Activated B cell treated with CpG ODN at 0.5 μM for 24 hours (primary cell): ENCODE results near the gene DOK1. TPM values are rescaled to one million over a fixed set of nuclear protein-coding genes. Genes with fewer than 3 reads are reported as not detected.
A peak's percentile ranks its signal among the peaks of the same experiment; 100 is the strongest.

Experiments
- ATAC-seq: fragments of 200-7000 bp; cut with Tn5 transposase; one replicate; pipeline ENCODE4 v1.10.0; 2021; ENCODE audit warnings: low read depth, mild to moderate bottlenecking, moderate library complexity
- CTCF ChIA-PET: fragments of 350-600 bp; sonication (Branson Sonifier 250); formaldehyde crosslinking; loops from one replicate; lab custom pipeline; 2021; ENCODE audit warnings: antibody characterized with exemption; lab: Charles Lee
- POLR2A ChIA-PET: fragments of 350-600 bp; sonication (Branson Sonifier 250); formaldehyde crosslinking; loops from one replicate; lab custom pipeline; 2021; ENCODE audit warnings: antibody characterized with exemption; lab: Charles Lee
- DNase-seq: peaks from one replicate; pipeline ENCODE4 v3.0.0; 2022
- H3K27ac Mint-ChIP-seq: one replicate; pipeline ENCODE4 v1.8.0; 2020; ENCODE audit warnings: mixed read lengths
- H3K27me3 Mint-ChIP-seq: one replicate; pipeline ENCODE4 v1.8.0; 2021; ENCODE audit warnings: mixed read lengths
- H3K36me3 Mint-ChIP-seq: one replicate; pipeline ENCODE4 v1.8.0; 2021; ENCODE audit warnings: low read depth, mixed read lengths
- H3K4me1 Mint-ChIP-seq: one replicate; pipeline ENCODE4 v1.8.0; 2021; ENCODE audit warnings: mixed read lengths
- H3K4me3 Mint-ChIP-seq: one replicate; pipeline ENCODE4 v1.8.0; 2020; ENCODE audit warnings: mild to moderate bottlenecking, mixed read lengths
- H3K9me3 Mint-ChIP-seq: one replicate; pipeline ENCODE4 v1.8.0; 2020; ENCODE audit warnings: mixed read lengths
- intact Hi-C: fragments of 100-400 bp; cut with micrococcal nuclease; formaldehyde crosslinking; loops from one replicate; pipeline ENCODE4 v1.15.1; 2024
- total RNA-seq: library from RNA; stranded (reverse); gene quantifications from 2 replicates; pipeline ENCODE4 v1.2.3, GENCODE V29; 2022
- TF ChIP-seq, protein P1 (sequence below): fragments of 200-600 bp; IDR thresholded peaks from one replicate; pipeline ENCODE4 v1.8.0; 2022; ENCODE audit warnings: antibody characterized with exemption, mild to moderate bottlenecking

The DOK1 gene
- total RNA-seq, 1 donor from 2014 or later = 33.8 TPM

DNA sequence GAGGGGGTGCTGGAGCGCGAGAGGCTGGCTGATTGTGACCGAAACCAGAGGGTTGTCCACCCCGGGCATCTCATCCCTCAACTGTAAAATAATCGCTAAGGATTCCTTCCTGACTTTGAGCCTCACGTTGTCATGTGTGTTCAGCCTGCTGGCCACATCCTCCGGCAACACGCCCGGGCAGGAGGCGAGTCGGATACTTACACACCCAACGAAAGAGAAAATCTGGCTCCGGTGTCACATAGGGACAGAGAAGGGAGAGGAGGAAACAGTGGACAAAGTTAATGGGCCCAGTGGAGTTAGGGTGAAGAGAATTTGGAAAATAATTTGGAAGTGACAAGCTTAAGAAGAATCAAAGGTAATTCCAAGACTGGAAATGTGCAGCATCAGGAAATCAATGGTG lies 37.9 kb upstream of the DOK1 start:
- DNase-seq = no peak
- peak overlapping the region; percentile 78 for H3K4me3 Mint-ChIP-seq
- no peaks in the 10 kb centered on the region for H3K36me3 Mint-ChIP-seq
- CTCF ChIA-PET = interaction anchor here (1.1 kb wide), 1 partner anchor 9 kb away, joined by 3 read pairs; the partner anchor contains the start of gene PCGF1
- no peaks in the 10 kb centered on the region for H3K9me3 Mint-ChIP-seq
- POLR2A ChIA-PET = interaction anchor here (0.6 to 3.9 kb wide), 8 partner anchors 9 to 68 kb away, joined by 3 to 18 read pairs (median 4); partner anchors contain the start of genes AUP1, DQX1, HTRA2 and LBX2
- peaks cover 28% of the 10 kb centered on the region for H3K4me1 Mint-ChIP-seq
- TF ChIP-seq, protein P1, sequence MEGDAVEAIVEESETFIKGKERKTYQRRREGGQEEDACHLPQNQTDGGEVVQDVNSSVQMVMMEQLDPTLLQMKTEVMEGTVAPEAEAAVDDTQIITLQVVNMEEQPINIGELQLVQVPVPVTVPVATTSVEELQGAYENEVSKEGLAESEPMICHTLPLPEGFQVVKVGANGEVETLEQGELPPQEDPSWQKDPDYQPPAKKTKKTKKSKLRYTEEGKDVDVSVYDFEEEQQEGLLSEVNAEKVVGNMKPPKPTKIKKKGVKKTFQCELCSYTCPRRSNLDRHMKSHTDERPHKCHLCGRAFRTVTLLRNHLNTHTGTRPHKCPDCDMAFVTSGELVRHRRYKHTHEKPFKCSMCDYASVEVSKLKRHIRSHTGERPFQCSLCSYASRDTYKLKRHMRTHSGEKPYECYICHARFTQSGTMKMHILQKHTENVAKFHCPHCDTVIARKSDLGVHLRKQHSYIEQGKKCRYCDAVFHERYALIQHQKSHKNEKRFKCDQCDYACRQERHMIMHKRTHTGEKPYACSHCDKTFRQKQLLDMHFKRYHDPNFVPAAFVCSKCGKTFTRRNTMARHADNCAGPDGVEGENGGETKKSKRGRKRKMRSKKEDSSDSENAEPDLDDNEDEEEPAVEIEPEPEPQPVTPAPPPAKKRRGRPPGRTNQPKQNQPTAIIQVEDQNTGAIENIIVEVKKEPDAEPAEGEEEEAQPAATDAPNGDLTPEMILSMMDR = no peak
- no peak overlapping the region for H3K27ac Mint-ChIP-seq
- intact Hi-C loops = loop anchor here (1.0 to 10.0 kb wide), 3 partner anchors 9 to 342 kb away; partner anchors contain the start of genes AUP1, HTRA2, MOB1A and PCGF1
- ATAC-seq = no peak
- H3K27me3 Mint-ChIP-seq = peaks cover 54% of the 10 kb centered on the region

DNA sequence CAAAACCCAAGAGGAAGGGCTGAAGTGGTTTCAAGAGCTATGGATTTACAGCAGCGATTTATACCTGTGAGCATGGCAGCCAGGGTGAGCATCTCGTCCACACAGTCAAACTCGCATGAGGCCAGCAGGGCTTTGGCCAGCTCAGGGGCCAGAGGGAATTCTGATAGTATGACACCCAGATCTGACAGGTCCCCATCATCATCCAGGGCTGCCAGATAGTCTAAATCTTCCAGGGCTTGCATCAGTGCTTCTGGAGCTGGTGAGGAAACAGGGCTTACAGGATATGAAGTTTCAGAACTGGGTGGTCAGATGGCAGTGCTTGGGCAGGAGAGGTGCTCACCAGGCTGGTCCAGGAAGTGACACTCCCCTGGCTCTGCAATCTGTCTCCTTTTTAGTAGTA lies 32.0 kb upstream of the DOK1 start:
- ATAC-seq (no peak), DNase-seq (no peak)
- H3K4me3 Mint-ChIP-seq = no peak overlapping the region
- H3K27me3 Mint-ChIP-seq = peaks cover 25% of the 10 kb centered on the region
- peaks cover 21% of the 10 kb centered on the region for H3K36me3 Mint-ChIP-seq
- TF ChIP-seq, protein P1 = no peak
- no peak overlapping the region for H3K27ac Mint-ChIP-seq
- H3K9me3 Mint-ChIP-seq = no peaks in the 10 kb centered on the region
- POLR2A ChIA-PET = interaction anchor here (1.4 to 1.5 kb wide), 2 partner anchors 9 to 15 kb away, joined by 3 to 6 read pairs; partner anchors contain the start of gene PCGF1
- intact Hi-C loops = no loop called here
- H3K4me1 Mint-ChIP-seq = peaks cover 18% of the 10 kb centered on the region
- CTCF ChIA-PET = no interaction called here

DNA sequence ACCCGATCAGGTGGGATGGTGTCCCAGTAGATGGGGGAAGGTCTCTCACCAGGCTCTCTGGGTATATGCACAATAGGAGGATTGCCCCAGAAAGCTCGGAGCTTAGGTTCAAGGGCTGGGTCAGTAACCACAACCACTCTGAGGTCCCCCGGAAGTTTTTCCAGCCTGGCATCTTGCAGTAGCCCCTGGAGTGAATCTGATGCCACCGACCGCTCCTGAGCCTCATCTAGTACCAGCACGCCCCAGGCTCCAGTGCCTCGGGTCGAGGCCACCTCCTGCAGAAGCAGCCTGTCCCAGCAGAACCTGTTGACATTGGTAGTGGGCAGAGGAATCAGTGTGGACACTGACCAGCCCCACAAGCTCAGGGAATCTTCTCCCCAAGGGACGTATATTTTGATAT lies 30.5 kb upstream of the DOK1 start:
- H3K36me3 Mint-ChIP-seq = peaks cover 31% of the 10 kb centered on the region
- H3K27ac Mint-ChIP-seq = no peak overlapping the region
- ATAC-seq (no peak), DNase-seq (no peak)
- H3K27me3 Mint-ChIP-seq = peaks cover 10% of the 10 kb centered on the region
- no peak overlapping the region for H3K4me3 Mint-ChIP-seq
- TF ChIP-seq, protein P1 = no peak
- intact Hi-C loops = no loop called here
- ChIA-PET POLR2A (interaction anchor here (0.9 kb wide), 1 partner anchor 14 kb away, joined by 3 read pairs; no protein-coding TSS in a partner anchor), CTCF (no interaction called here)
- no peaks in the 10 kb centered on the region for H3K9me3 Mint-ChIP-seq
- H3K4me1 Mint-ChIP-seq = peaks cover 32% of the 10 kb centered on the region

DNA sequence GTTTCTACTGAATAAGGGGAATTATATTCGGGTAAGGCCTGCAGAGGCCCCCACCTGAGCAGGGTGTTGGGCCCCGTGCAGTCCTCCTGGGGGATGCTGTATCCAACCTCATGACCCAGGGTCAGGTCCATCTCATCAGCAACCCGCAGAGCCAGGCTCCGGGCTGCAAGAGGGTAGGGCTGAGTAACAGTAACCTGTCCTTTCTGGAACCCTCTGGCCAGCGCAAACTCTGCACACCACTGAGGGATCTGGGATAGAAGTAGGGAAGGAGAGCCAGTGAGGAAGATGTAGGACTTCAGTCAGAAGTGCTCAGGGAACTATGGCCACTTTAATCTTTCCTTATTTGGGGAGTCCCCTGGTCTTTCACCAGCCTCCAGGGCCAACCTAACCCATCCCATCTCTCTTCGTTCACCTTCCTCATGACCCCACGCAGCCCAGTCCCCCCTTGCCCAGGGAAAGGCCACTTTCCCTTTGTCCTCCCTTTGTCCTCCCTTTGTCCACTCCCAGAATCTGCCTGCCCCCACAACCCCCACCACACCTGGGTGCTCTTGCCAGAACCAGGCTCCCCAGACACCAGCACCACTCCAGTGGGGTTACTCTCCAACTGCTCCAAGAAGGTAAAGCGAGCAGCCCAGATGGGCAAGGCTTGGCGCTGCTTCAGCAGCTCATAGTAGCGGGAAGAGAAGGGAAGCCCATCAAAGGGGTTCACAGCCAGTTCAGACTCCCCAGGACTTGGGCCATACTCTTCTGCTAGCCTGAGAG lies 29.4 kb upstream of the DOK1 start:
- no peak overlapping the region for H3K27ac Mint-ChIP-seq
- ChIA-PET CTCF (no interaction called here), POLR2A (interaction anchor here (0.9 to 1.9 kb wide), 4 partner anchors 12 to 70 kb away, joined by 3 to 17 read pairs (median 5); partner anchors contain the start of genes INO80B, MRPL53 and PCGF1)
- no peaks in the 10 kb centered on the region for H3K9me3 Mint-ChIP-seq
- TF ChIP-seq, protein P1 = no peak
- intact Hi-C loops = no loop called here
- peaks cover 34% of the 10 kb centered on the region for H3K4me1 Mint-ChIP-seq
- H3K36me3 Mint-ChIP-seq = peaks cover 35% of the 10 kb centered on the region
- ATAC-seq (no peak), DNase-seq (no peak)
- no peak overlapping the region for H3K4me3 Mint-ChIP-seq
- peaks cover 3% of the 10 kb centered on the region for H3K27me3 Mint-ChIP-seq
